ENCODE data around the gene SLC66A1. TPM values are rescaled to one million over a fixed set of nuclear protein-coding genes. Genes with fewer than 3 reads are reported as not detected.
A peak's percentile ranks its signal among the peaks of the same experiment; 100 is the strongest.

SLC66A1 gene
- total RNA-seq, 1 experiment from 2014 or later: 22.5 TPM

DNA sequence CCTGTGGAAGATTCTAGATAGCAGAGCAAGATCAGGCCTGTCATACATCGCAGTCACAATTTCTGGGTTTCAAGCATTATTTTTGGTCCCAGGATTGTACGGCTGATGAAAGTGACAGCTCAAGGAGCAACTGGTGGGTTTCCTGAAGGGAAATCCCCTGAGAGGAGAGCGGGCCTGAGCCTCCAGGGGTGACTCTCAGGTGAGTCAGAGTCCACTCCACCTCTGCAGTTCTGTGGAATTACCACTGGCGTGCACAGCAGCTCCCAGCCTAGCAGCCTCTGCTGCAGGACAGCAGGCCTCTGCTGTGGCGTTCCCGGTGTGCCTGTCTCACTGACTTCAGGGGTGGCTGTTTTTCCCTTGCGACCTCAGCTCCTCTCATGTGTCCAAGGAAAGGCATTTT is 24.4 kb downstream of the SLC66A1 start:
- no peaks in the 10 kb centered on the region for H3K79me2 ChIP-seq (ENCODE audit: insufficient read depth, low read length)
- H3K27ac ChIP-seq (ENCODE audit: insufficient read length, low read depth, low read length): no peak overlapping the region
- no peak overlapping the region for H3K4me2 ChIP-seq (ENCODE audit: insufficient read depth, insufficient read length, low read length)

More for the DNA sequence above, 24.4 kb downstream of the SLC66A1 start:
- peaks cover 2 to 31% (median 6%) of the 10 kb centered on the region in 3 experiments; a peak in 6 of 7 replicates for H3K36me3 Mint-ChIP-seq (ENCODE audit: insufficient read depth in 1 of 3, low read depth in 3 of 3)
- H3K27ac Mint-ChIP-seq: 0 out of 7 replicates have a peak overlapping the region, but pooled peaks of 2 of the 3 experiments have one; percentile 34 to 40
- H3K9me3 Mint-ChIP-seq: no peaks in the 10 kb centered on the region
- TF ChIP-seq CTCF (conservative IDR thresholded peaks at IDR 0.05): no peak
- no peaks in the 10 kb centered on the region for H3K79me1 ChIP-seq (ENCODE audit: insufficient read depth, low read depth, low read length, poor library complexity, severe bottlenecking)
- no peak overlapping the region for H2BK20ac ChIP-seq (ENCODE audit: low read depth, low read length, poor library complexity, severe bottlenecking)
- no CpG with 5 or more reads among the region's 7 CpGs for WGBS (ENCODE audit: extremely low coverage, insufficient read length, low lambda C conversion rate)
- no peaks in the 10 kb centered on the region for H3K27me3 ChIP-seq (ENCODE audit: insufficient read depth, low read length)
- H3K4me1 Mint-ChIP-seq: peaks cover 21 to 31% of the 10 kb centered on the region in 2 experiments
- no peaks in the 10 kb centered on the region for H3K9me3 ChIP-seq (ENCODE audit: control insufficient read depth, low read depth, low read length)
- no peak overlapping the region for H2BK12ac ChIP-seq (ENCODE audit: insufficient read length, low read depth, low read length)
- no peak overlapping the region for H2BK120ac ChIP-seq (ENCODE audit: low read depth, low read length, poor library complexity, severe bottlenecking)
- H2BK15ac ChIP-seq (ENCODE audit: low read depth, low read length): no peak overlapping the region
- no peak overlapping the region for H2AFZ ChIP-seq (ENCODE audit: low read length)
- H4K5ac ChIP-seq (ENCODE audit: insufficient read length, low read depth, low read length): no peak overlapping the region
- no peak overlapping the region for H3K14ac ChIP-seq (ENCODE audit: insufficient read depth, low read length)
- no peak overlapping the region for H3K4me3 Mint-ChIP-seq
- no peak overlapping the region for H2BK5ac ChIP-seq (ENCODE audit: insufficient read length, low read length)
- no peak overlapping the region for H3K23ac ChIP-seq (ENCODE audit: insufficient read length, low read depth, low read length)
- H4K91ac ChIP-seq (ENCODE audit: insufficient read length, low read depth, low read length): no peak overlapping the region
- H3K4ac ChIP-seq (ENCODE audit: low read depth, low read length): no peak overlapping the region
- no peak overlapping the region for H3K56ac ChIP-seq (ENCODE audit: insufficient read length, low read depth, low read length)
- no peak overlapping the region for H3K9ac ChIP-seq (ENCODE audit: extremely low read depth, insufficient read length, low read length)
- H3K27me3 Mint-ChIP-seq (ENCODE audit: low read depth): no peaks in the 10 kb centered on the region; the same call in 1 of the 2 replicates
- no peak overlapping the region for H3K18ac ChIP-seq (ENCODE audit: insufficient read length, low read depth, low read length)
- H2AK5ac ChIP-seq (ENCODE audit: insufficient read length, low read length): no peak overlapping the region
- no peaks in the 10 kb centered on the region for H3K23me2 ChIP-seq (ENCODE audit: insufficient read length, low read depth, low read length, poor library complexity, severe bottlenecking)
- no peak for DNase-seq
- H4K20me1 ChIP-seq (ENCODE audit: control insufficient read depth, insufficient read depth, insufficient read length): no peaks in the 10 kb centered on the region
- peaks cover 2% of the 10 kb centered on the region; the same call in 1 of the 2 replicates for H3K4me1 ChIP-seq (ENCODE audit: insufficient read depth, low read length)
- H3T11ph ChIP-seq (ENCODE audit: low read length): no peak overlapping the region
- H4K8ac ChIP-seq (replicated peaks; ENCODE audit: insufficient read length, low read depth, low read length): no peak overlapping the region
